ENCODE data around the gene ERCC5. TPM values are rescaled to one million over a fixed set of nuclear protein-coding genes. Genes with fewer than 3 reads are reported as not detected.

ERCC5 gene
- total RNA-seq, 2 experiments from 2014 or later = 92.6 to 94.9 TPM

- peaks cover 46% of the 10 kb centered on the region for H3K4me1 Mint-ChIP-seq
- no peaks in the 10 kb centered on the region for H3K9me3 Mint-ChIP-seq
- H3K4me3 Mint-ChIP-seq = peak overlapping the region; percentile 94
- DNase-seq = peak; percentile 34
- CTCF ChIA-PET = interaction anchor here (0.8 to 4.3 kb wide), 6 partner anchors 74 to 277 kb away, joined by 3 to 22 read pairs (median 4); partner anchors contain the start of genes TEX30 and TPP2
- H3K27ac Mint-ChIP-seq = peak overlapping the region; percentile 99
- H3K27me3 Mint-ChIP-seq = no peaks in the 10 kb centered on the region
- peaks cover 19% of the 10 kb centered on the region for H3K36me3 Mint-ChIP-seq (ENCODE audit: low read depth)
- POLR2A ChIA-PET = interaction anchor here (1.2 kb wide), 1 partner anchor 74 kb away, joined by 4 read pairs; the partner anchor contains the start of gene TEX30
These were observed 1.7 kb downstream of the ERCC5 start for GRCh38 chr13:102847272-102848234.

- Mint-ChIP-seq H3K36me3 (ENCODE audit: low read depth) (peaks cover 26% of the 10 kb centered on the region), H3K9me3 (no peaks in the 10 kb centered on the region), H3K4me3 (no peak overlapping the region), H3K27ac (peak overlapping the region; percentile 9), H3K27me3 (no peaks in the 10 kb centered on the region), H3K4me1 (peaks cover 54% of the 10 kb centered on the region)
- DNase-seq = no peak
- ChIA-PET CTCF (interaction anchor here (1.7 to 4.3 kb wide), 2 partner anchors 254 to 259 kb away, joined by 3 to 22 read pairs; partner anchors contain the start of gene TPP2), POLR2A (no interaction called here)
These were observed 3.1 kb downstream of the ERCC5 start for GRCh38 chr13:102848956-102849355.

- Mint-ChIP-seq H3K9me3 (no peaks in the 10 kb centered on the region), H3K4me3 (no peak overlapping the region), H3K27ac (no peak overlapping the region), H3K4me1 (peaks cover 61% of the 10 kb centered on the region), H3K27me3 (no peaks in the 10 kb centered on the region), H3K36me3 (ENCODE audit: low read depth) (peaks cover 40% of the 10 kb centered on the region)
- no peak for DNase-seq
- POLR2A ChIA-PET = no interaction called here
- CTCF ChIA-PET = no interaction called here
These were observed 6.7 kb downstream of the ERCC5 start for GRCh38 chr13:102852556-102852955.

- no peaks in the 10 kb centered on the region for H3K27me3 Mint-ChIP-seq
- peaks cover 46% of the 10 kb centered on the region for H3K36me3 Mint-ChIP-seq (ENCODE audit: low read depth)
- H3K27ac Mint-ChIP-seq = peak overlapping the region; percentile 85
- ChIA-PET POLR2A (interaction anchor here (0.6 kb wide), 1 partner anchor 64 kb away, joined by 3 read pairs; no protein-coding TSS in a partner anchor), CTCF (interaction anchor here (0.5 to 2.1 kb wide), 3 partner anchors 16 to 112 kb away, joined by 3 to 7 read pairs (median 4); no protein-coding TSS in a partner anchor)
- peak overlapping the region; percentile 36 for H3K4me3 Mint-ChIP-seq
- peak; percentile 50 for DNase-seq
- H3K4me1 Mint-ChIP-seq = peaks cover 44% of the 10 kb centered on the region
- H3K9me3 Mint-ChIP-seq = no peaks in the 10 kb centered on the region
These were observed 8.8 kb downstream of the ERCC5 start for GRCh38 chr13:102854675-102855074.

- CTCF ChIA-PET = interaction anchor here (1.2 to 1.4 kb wide), 2 partner anchors 10 to 14 kb away, joined by 3 to 7 read pairs; no protein-coding TSS in a partner anchor
- Mint-ChIP-seq H3K9me3 (no peaks in the 10 kb centered on the region), H3K36me3 (ENCODE audit: low read depth) (peaks cover 49% of the 10 kb centered on the region)
These were observed 10.7 kb downstream of the ERCC5 start for GRCh38 chr13:102856557-102856956.

GRCh38 chr13:102862624-102863210 lies 16.9 kb downstream of the ERCC5 start:
- H3K27ac Mint-ChIP-seq = no peak overlapping the region
- CTCF ChIA-PET = interaction anchor here (1.2 kb wide), 1 partner anchor 8 kb away, joined by 5 read pairs; no protein-coding TSS in a partner anchor

More at GRCh38 chr13:102856557-102856956, 10.7 kb downstream of the ERCC5 start:
- POLR2A ChIA-PET = no interaction called here
- no peak overlapping the region for H3K4me3 Mint-ChIP-seq
- H3K27ac Mint-ChIP-seq = no peak overlapping the region
- peaks cover 33% of the 10 kb centered on the region for H3K4me1 Mint-ChIP-seq
- no peaks in the 10 kb centered on the region for H3K27me3 Mint-ChIP-seq
- no peak for DNase-seq

GRCh38 chr13:102863590-102863989 lies 17.8 kb downstream of the ERCC5 start:
- Mint-ChIP-seq H3K4me1 (peaks cover 7% of the 10 kb centered on the region), H3K27ac (no peak overlapping the region), H3K4me3 (no peak overlapping the region), H3K36me3 (ENCODE audit: low read depth) (peaks cover 61% of the 10 kb centered on the region), H3K27me3 (no peaks in the 10 kb centered on the region), H3K9me3 (no peaks in the 10 kb centered on the region)
- no peak for DNase-seq
- CTCF ChIA-PET = interaction anchor here (1.4 kb wide), 1 partner anchor 13 kb away, joined by 6 read pairs; no protein-coding TSS in a partner anchor
- POLR2A ChIA-PET = no interaction called here

More at GRCh38 chr13:102862624-102863210, 16.9 kb downstream of the ERCC5 start:
- Mint-ChIP-seq H3K36me3 (ENCODE audit: low read depth) (peaks cover 59% of the 10 kb centered on the region), H3K4me3 (no peak overlapping the region), H3K9me3 (no peaks in the 10 kb centered on the region), H3K27me3 (no peaks in the 10 kb centered on the region), H3K4me1 (peaks cover 7% of the 10 kb centered on the region)
- no peak for DNase-seq
- POLR2A ChIA-PET = no interaction called here

GRCh38 chr13:102868366-102868936 lies 22.6 kb downstream of the ERCC5 start:
- peaks cover 12% of the 10 kb centered on the region for H3K4me1 Mint-ChIP-seq
- H3K36me3 Mint-ChIP-seq (ENCODE audit: low read depth) = peaks cover 58% of the 10 kb centered on the region
- no peaks in the 10 kb centered on the region for H3K27me3 Mint-ChIP-seq
- no peak overlapping the region for H3K27ac Mint-ChIP-seq
- CTCF ChIA-PET = no interaction called here
- no peak overlapping the region for H3K4me3 Mint-ChIP-seq
- DNase-seq = no peak
- no peaks in the 10 kb centered on the region for H3K9me3 Mint-ChIP-seq
- POLR2A ChIA-PET = no interaction called here

- Mint-ChIP-seq H3K4me3 (no peak overlapping the region), H3K27me3 (no peaks in the 10 kb centered on the region), H3K9me3 (no peaks in the 10 kb centered on the region), H3K27ac (no peak overlapping the region), H3K36me3 (ENCODE audit: low read depth) (peaks cover 53% of the 10 kb centered on the region), H3K4me1 (peaks cover 12% of the 10 kb centered on the region)
- DNase-seq = no peak
- POLR2A ChIA-PET = interaction anchor here (0.7 kb wide), 1 partner anchor 288 kb away, joined by 4 read pairs; no protein-coding TSS in a partner anchor
- CTCF ChIA-PET = interaction anchor here (0.9 to 1.8 kb wide), 10 partner anchors 8 to 233 kb away, joined by 3 to 7 read pairs (median 4); partner anchors contain the start of gene ERCC5
These were observed 24.3 kb downstream of the ERCC5 start for GRCh38 chr13:102869948-102870676.

GRCh38 chr13:102870677-102871415 lies 25.0 kb downstream of the ERCC5 start:
- Mint-ChIP-seq H3K4me1 (peaks cover 12% of the 10 kb centered on the region), H3K27ac (no peak overlapping the region), H3K36me3 (ENCODE audit: low read depth) (peaks cover 54% of the 10 kb centered on the region), H3K27me3 (no peaks in the 10 kb centered on the region), H3K9me3 (no peaks in the 10 kb centered on the region), H3K4me3 (no peak overlapping the region)
- CTCF ChIA-PET = interaction anchor here (0.9 to 1.8 kb wide), 10 partner anchors 9 to 234 kb away, joined by 3 to 7 read pairs (median 4); partner anchors contain the start of gene ERCC5
- POLR2A ChIA-PET = interaction anchor here (0.7 kb wide), 1 partner anchor 289 kb away, joined by 4 read pairs; no protein-coding TSS in a partner anchor
- DNase-seq = peak; percentile 62

- no peak for DNase-seq
- ChIA-PET CTCF (no interaction called here), POLR2A (no interaction called here)
- Mint-ChIP-seq H3K27ac (no peak overlapping the region), H3K27me3 (no peaks in the 10 kb centered on the region), H3K9me3 (no peaks in the 10 kb centered on the region), H3K36me3 (ENCODE audit: low read depth) (peaks cover 64% of the 10 kb centered on the region), H3K4me3 (no peak overlapping the region), H3K4me1 (peaks cover 11% of the 10 kb centered on the region)
These were observed 26.3 kb downstream of the ERCC5 start for GRCh38 chr13:102872131-102872530.

All from activated CD4-positive, alpha-beta T cell treated with anti-CD3 and anti-CD28 coated beads, Interleukin-2, amount 10 ng/mL, durations not matched to agents 7 days and 5 days (primary cell).